Endothelial cell of umbilical vein (primary cell): ENCODE data around the gene SH3RF3.

Experiments used
- FOS ChIP-seq: IDR thresholded peaks from 2 replicates; pipeline ENCODE4 v1.6.1; 2011; ENCODE audit warnings: mild to moderate bottlenecking, low read length, moderate library complexity, borderline replicate concordance; ENCODE audit not compliant: insufficient read depth
- MYC ChIP-seq: IDR thresholded peaks from one replicate; pipeline ENCODE4 v1.6.1; 2011; ENCODE audit warnings: mild to moderate bottlenecking, low read depth, low read length
- POLR2A ChIP-seq: IDR thresholded peaks from 2 replicates; pipeline ENCODE4 v1.6.1; 2012; ENCODE audit warnings: low read depth, mild to moderate bottlenecking, control low read depth, low read length
- TF ChIP-seq, protein P1 (sequence below), 2 donors: IDR thresholded peaks; 1 replicate in 1 of 2; 2 replicates in 1 of 2; pipeline ENCODE4 v1.5.1; 2011; ENCODE audit warnings: low read length in 2 of 2, mild to moderate bottlenecking in 2 of 2, moderate library complexity in 2 of 2, control low read depth in 1 of 2, inconsistent platforms in 1 of 2, low read depth in 1 of 2; ENCODE audit not compliant: insufficient read depth in 1 of 2; ENCODE audit errors: extremely low read depth in 1 of 2

DNA sequence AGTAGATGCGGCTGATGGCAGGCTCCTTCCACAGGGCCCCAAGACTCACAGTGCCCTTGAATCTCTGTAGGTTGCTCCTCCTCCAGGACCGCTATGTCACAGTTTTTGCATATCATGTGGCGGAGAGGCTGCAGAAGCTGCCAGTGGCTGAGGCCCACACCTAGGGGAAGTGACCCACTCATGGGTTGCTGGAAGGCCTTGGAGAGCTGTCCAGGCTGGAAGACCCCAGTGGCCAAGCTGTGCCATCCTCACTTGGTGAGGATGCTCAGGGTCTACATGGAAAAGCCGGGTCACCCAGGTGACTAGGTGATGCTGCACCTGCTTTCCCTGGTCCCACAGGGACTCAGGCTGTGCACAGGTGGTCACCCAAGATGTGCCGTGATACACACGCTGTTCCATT, 394.1 kb downstream of the SH3RF3 start:
- TF ChIP-seq FOS (no peak), POLR2A (no peak), MYC (no peak)
- TF ChIP-seq, protein P1, sequence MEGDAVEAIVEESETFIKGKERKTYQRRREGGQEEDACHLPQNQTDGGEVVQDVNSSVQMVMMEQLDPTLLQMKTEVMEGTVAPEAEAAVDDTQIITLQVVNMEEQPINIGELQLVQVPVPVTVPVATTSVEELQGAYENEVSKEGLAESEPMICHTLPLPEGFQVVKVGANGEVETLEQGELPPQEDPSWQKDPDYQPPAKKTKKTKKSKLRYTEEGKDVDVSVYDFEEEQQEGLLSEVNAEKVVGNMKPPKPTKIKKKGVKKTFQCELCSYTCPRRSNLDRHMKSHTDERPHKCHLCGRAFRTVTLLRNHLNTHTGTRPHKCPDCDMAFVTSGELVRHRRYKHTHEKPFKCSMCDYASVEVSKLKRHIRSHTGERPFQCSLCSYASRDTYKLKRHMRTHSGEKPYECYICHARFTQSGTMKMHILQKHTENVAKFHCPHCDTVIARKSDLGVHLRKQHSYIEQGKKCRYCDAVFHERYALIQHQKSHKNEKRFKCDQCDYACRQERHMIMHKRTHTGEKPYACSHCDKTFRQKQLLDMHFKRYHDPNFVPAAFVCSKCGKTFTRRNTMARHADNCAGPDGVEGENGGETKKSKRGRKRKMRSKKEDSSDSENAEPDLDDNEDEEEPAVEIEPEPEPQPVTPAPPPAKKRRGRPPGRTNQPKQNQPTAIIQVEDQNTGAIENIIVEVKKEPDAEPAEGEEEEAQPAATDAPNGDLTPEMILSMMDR (IDR thresholded peaks at IDR 0.05; ENCODE audit: extremely low read depth in 1 of 2, insufficient read depth in 1 of 2, low read depth in 1 of 2, low read length in 2 of 2) = no peak
